GM19467 (cell line): Measurements from ENCODE around the gene TRIM17.

Experiments
- ATAC-seq: cut with Tn5 transposase; IDR thresholded peaks from one replicate; pipeline ENCODE4 v1.9.1; 2021; ENCODE audit warnings: mild to moderate bottlenecking, moderate library complexity; ENCODE audit not compliant: unreplicated experiment

Gene TRIM17

DNA sequence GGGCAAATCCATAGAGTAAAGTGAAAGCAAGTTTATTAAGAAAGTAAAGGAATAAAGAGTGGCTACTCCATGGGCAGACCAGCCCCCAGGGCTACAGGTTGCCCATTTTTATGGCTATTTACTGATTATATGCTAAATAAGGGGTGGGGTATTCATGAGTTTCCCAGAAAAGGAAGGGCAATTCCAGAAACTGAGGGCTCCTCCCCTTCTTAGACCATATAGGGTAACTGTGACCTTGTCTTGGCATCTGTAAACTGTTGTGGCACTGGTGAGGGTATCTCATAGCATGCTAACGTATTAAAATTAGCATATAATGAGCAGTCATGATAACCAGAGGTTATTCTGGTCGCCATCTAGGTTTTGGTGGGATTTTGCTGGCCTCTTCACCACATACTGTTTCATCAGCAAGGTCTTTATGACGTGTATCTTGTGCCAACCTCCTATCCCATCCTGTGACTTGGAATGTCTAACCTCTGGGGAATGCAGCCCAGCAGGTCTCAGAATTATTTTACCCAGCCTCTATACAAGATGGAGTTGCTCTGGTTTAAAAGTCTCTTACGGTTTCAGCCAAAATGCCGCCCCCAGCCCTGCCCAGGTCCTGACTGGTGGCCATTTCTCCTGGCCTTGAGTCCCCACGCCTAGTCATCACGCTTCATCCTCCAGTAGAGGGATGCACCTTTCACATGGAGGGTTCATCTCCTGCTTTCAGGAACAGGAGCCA, 982 bp upstream of the TRIM17 start:
- ATAC-seq = no peak

GRCh38 chr1:228417061-228417460, 400 bp upstream of the TRIM17 start:
- no peak for ATAC-seq

DNA sequence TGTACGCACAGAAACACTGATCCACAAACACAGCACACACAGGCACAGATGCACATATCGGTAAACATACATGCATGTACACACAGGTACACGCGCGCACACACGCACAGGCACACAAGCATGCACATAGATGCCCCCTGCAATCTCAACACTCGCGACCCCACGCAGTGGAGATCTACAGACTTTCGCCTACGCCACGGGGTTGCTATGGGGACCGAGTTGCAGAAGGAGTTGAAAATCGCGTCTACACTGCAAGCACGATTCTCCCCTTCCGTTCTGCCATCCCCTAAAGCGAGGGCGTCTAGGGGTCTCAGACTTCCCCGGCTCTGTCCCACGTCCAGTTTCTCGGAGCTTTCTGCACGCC, 826 bp downstream of the TRIM17 start:
- ATAC-seq = no peak

DNA sequence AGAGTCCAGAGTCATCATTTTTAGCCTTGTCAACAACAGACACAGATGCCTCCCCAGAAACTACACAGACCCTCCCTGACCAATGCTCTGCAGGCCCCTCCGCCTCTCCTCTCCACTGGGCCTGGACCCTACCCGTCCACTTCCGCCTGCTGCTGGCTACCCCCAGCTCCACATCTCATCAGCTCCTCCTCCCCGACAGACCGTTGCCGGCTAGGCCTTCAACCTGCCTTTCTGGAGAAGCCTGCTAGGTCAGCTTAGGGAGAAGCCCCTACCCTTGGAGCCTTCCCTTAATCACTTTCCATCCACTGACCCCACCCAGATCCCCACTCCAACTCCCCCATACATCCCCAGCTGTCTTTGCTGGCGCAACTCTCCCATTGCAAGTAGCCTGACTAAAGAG, 1.4 kb downstream of the TRIM17 start:
- ATAC-seq = no peak

- ATAC-seq = no peak
These were observed 2.0 kb downstream of the TRIM17 start for GRCh38 chr1:228414511-228415211.

- ATAC-seq = no peak
These were observed 3.2 kb downstream of the TRIM17 start for GRCh38 chr1:228413241-228414010.

- no peak for ATAC-seq
These were observed 4.9 kb downstream of the TRIM17 start for GRCh38 chr1:228411548-228412430.

GRCh38 chr1:228411121-228411520, 5.5 kb downstream of the TRIM17 start:
- ATAC-seq = no peak

DNA sequence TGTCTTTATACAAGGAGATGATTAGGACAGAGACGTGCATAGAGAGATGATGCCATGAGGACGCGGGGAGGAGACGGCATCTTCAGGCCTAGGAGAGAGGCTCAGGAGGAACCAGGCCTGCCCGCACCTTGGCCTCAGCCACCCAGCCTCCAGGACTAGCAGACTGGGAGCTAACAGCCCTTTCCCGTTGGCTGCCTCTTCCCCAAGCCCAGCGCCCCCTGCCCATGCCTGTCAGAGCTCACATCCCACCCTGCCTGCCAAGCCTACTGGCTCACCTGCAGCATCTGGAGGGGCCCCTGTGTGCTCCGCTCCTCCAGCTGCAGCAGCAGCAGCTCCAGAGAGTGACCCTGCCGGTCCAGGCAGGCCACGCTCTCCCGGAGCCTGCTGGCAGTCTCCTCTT, 6.0 kb downstream of the TRIM17 start:
- ATAC-seq = no peak

- ATAC-seq = no peak
These were observed 6.6 kb downstream of the TRIM17 start for GRCh38 chr1:228410015-228410414.

DNA sequence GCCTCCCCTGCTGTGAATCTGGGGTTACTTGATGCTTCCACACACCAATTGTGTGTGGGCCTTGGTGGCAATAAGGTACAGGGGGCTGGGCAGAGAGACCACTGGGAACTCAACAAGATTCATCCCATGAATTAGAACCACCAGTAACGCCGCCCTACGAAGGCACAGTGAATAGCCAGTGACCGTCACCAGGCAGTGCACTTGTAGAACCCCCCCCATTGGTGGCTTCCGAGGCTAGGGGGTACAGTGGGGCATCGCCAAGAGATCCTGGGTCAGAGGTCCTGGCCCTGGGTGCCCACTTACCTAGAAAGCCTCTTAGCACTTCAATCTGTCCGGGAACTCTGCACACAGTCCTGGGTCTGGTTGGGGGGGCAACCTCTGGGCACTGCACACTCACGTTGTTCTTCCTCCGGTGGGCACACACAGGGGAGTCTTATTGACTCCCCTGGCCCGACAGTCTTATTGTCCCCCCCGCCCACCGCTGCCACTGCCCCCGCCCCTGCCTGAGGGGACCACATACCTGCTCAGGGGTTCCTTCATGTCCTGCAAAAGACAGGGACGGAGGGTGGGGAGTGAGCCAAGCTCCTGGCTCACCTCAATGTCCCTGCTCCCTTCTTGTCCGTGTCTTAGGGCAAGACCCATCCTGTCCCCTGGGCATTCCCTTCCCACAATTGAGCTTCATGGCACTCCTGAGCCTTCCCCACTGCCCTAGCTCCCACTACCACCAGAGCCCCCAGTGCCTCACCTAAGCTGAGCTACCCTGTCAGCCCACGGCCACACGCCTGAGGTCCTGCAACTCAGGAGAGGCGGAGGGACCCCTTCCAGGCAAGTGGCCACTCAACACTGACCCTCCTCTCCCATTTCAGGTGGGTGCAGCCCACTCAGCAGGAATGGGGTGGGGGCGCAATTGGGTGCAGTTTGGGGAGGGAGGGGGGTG, 7.5 kb downstream of the TRIM17 start:
- no peak for ATAC-seq

DNA sequence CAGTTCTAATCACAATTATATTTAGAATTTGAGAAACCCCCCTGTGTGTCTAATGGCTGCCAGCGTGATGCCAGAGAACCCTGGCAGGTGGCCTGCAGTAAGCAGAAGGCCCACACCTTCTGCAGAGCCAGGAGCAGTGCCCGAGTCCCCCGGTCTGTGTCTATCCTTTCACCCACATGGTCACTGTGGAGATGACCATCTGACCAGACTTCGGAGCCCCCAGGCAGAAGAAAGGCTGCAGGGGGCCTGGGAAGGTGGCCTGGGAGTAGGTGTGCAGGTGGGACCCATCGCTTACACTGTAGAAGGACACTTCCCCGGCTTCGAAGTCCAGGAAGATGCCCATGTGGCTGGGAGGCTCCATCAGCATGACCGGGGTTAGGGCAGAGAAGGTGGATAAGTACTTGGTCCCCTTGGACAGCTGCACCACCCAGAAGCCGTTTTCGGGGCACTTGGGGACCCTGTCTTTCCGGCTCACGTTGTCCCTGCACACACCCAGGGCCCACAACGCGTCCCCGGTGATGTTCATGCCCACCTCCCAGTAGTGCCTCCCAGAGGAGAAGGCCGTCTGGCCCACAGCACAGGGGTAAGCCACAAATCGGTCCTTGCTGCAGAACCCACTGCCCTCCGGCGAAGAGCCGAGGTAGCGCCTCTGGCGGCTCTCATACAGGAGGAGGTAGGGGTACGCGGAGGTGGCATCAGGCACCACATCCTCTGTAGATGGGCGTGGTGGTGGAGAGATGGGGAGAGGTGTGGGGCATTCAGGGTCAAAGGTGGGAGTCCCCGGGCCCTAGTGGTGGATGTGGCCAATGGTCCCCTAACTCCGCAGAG, 8.4 kb downstream of the TRIM17 start:
- ATAC-seq = no peak

DNA sequence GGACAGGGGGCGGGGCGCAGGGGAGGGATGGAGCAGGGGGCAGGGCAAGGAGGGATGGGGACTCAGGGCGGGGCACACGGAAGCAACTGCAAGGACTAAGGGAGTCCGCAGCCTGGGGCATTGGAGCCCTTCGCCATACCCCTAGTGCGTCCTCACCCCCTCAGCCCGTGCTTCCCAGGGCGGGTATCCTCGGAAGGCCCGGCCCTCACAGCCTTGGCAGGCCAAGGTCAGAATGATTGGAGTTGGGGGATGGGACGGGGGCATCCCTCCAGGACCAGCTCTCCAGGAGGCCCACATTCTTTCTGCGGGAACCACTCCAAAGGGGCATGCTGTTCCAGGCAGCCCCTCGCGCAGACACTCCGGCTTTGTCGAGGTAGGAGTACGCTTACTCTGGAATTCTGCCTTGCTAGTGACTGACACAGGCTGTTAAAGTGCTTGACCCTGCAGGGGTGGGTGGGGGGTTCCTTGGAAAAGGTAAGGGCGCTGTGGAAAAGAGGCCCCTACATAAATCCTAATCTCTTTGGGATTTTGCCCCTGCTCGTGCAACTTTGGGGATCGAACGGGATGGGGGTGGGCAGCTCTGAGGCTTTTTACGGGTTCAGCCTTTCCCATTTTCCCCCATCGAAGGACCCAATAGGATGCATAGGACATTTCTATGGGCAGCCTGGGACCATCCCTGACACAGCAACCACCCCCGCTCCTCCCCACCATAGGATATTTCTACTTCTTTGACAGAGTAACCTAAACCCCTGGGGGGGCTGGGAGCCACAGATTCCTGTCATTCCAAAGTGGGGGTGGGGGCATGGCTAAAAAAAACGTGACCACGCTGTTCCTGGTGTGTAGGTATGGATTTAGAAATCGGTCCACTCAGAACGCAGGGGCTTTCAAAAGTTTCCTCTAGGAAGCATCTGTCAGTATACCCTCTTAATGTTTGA, 9.3 kb downstream of the TRIM17 start:
- ATAC-seq = no peak

GRCh38 chr1:228405979-228406228, 10.8 kb downstream of the TRIM17 start:
- no peak for ATAC-seq

DNA sequence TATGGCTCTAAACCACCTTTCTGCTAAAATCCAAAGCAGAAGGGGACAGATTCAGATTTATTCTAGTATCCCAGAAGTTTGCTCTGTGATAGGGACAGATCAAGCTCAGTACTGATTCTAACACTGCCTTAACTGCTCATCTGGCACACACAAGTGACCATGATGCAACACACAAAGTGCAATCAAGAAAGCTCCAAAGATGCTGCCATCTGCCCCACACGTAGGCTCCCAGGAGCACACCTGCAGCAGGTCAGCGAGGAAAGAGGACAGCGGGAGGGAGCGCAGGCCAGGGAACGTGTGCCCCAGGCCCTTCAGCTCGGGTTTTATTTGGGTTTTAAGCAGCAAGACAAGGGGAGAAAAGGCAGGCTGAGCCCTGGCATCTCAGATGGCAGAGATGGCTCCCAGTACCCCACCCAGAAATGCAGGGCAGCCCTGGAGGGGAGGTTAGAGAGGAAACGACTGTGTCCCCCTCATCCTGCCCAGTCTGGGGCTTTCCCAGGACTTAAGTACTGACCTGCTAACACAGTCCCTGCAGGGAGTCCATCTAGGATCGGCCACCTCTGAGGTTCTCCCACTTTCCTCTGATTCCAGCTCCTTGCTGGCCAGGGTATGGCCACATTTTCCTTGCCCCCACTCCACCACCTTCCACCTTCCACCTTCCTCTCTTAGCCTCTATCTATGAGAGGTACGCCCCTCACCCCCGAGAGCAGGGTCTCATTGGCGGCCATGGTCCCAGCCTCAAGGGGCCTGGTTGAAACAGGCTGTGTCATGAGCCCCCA, 11.3 kb downstream of the TRIM17 start:
- ATAC-seq = no peak

- ATAC-seq = no peak
These were observed 12.4 kb downstream of the TRIM17 start for GRCh38 chr1:228404107-228404720.

DNA sequence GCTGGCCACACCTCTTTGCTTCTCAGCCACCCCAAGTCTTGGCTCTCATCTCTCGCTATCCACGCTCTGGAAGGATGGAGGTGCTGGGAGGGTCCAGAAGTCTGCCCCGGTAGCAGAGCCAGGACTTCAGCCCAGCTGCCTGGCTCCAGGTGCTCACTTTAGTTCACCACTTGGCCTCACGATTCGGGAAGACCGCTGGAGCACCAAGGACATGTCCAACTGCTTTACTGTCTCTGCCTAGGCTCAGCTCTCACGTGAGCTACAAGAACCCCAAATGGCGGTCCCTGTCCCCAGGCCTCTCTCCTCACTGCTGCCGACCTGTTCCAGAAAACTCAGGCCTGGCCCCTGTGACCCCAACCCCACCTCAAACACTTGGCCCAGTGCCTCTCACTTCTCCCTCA, 13.4 kb downstream of the TRIM17 start:
- ATAC-seq = no peak
